ENCODE measurements around the gene SLC29A3.

The SLC29A3 gene

GRCh38 chr10:71334221-71334791 lies 15.2 kb downstream of the SLC29A3 start:
- no peak for TF ChIP-seq ZNF274 (IDR thresholded peaks at IDR 0.05; ENCODE audit: low read depth, low read length)
- H3K4me3 ChIP-seq (ENCODE audit: low read length), result no peak overlapping the region

- no peak overlapping the region for H3K4me3 ChIP-seq (ENCODE audit: low read length)
- TF ChIP-seq ZNF274 (IDR thresholded peaks at IDR 0.05; ENCODE audit: low read depth, low read length), result no peak
Measured at GRCh38 chr10:71335173-71335708, 16.2 kb downstream of the SLC29A3 start.

- no peak for TF ChIP-seq ZNF274 (IDR thresholded peaks at IDR 0.05; ENCODE audit: low read depth, low read length)
- H3K4me3 ChIP-seq (ENCODE audit: low read length), result no peak overlapping the region
Measured at GRCh38 chr10:71336632-71337031, 17.6 kb downstream of the SLC29A3 start.

- TF ChIP-seq ZNF274 (IDR thresholded peaks at IDR 0.05; ENCODE audit: low read depth, low read length), result no peak
- no peak overlapping the region for H3K4me3 ChIP-seq (ENCODE audit: low read length)
Measured at GRCh38 chr10:71337219-71337701, 18.2 kb downstream of the SLC29A3 start.

- no peak overlapping the region for H3K4me3 ChIP-seq (ENCODE audit: low read length)
- no peak for TF ChIP-seq ZNF274 (IDR thresholded peaks at IDR 0.05; ENCODE audit: low read depth, low read length)
Measured at GRCh38 chr10:71338728-71339495, 19.9 kb downstream of the SLC29A3 start.

GRCh38 chr10:71339796-71340589 lies 20.9 kb downstream of the SLC29A3 start:
- no peak for TF ChIP-seq ZNF274 (IDR thresholded peaks at IDR 0.05; ENCODE audit: low read depth, low read length)
- no peak overlapping the region for H3K4me3 ChIP-seq (ENCODE audit: low read length)

- no peak overlapping the region for H3K4me3 ChIP-seq (ENCODE audit: low read length)
- no peak for TF ChIP-seq ZNF274 (IDR thresholded peaks at IDR 0.05; ENCODE audit: low read depth, low read length)
Measured at GRCh38 chr10:71342573-71343391, 23.7 kb downstream of the SLC29A3 start.

- TF ChIP-seq ZNF274 (IDR thresholded peaks at IDR 0.05; ENCODE audit: low read depth, low read length), result no peak
- no peak overlapping the region for H3K4me3 ChIP-seq (ENCODE audit: low read length)
Measured at GRCh38 chr10:71343392-71343773, 24.3 kb downstream of the SLC29A3 start.

- no peak for TF ChIP-seq ZNF274 (IDR thresholded peaks at IDR 0.05; ENCODE audit: low read depth, low read length)
- H3K4me3 ChIP-seq (ENCODE audit: low read length), result no peak overlapping the region
Measured at GRCh38 chr10:71344154-71344925, 25.3 kb downstream of the SLC29A3 start.

- no peak overlapping the region for H3K4me3 ChIP-seq (ENCODE audit: low read length)
- no peak for TF ChIP-seq ZNF274 (IDR thresholded peaks at IDR 0.05; ENCODE audit: low read depth, low read length)
Measured at GRCh38 chr10:71344993-71345480, 26.0 kb downstream of the SLC29A3 start.

- H3K4me3 ChIP-seq (ENCODE audit: low read length), result no peak overlapping the region
- no peak for TF ChIP-seq ZNF274 (IDR thresholded peaks at IDR 0.05; ENCODE audit: low read depth, low read length)
Measured at GRCh38 chr10:71345694-71346093, 26.6 kb downstream of the SLC29A3 start.

GRCh38 chr10:71346731-71347130 lies 27.7 kb downstream of the SLC29A3 start:
- H3K4me3 ChIP-seq (ENCODE audit: low read length), result no peak overlapping the region
- no peak for TF ChIP-seq ZNF274 (IDR thresholded peaks at IDR 0.05; ENCODE audit: low read depth, low read length)

Data from GM08714 (cell line).